K562 (cell line): Measurements from ENCODE around the gene E2F1. TPM values are rescaled to one million over a fixed set of nuclear protein-coding genes. Genes with fewer than 3 reads are reported as not detected.

Experiments used
- CCNT2 ChIP-seq: IDR thresholded peaks from 2 replicates; pipeline ENCODE4 v1.6.1; 2011; ENCODE audit warnings: borderline replicate concordance, low read depth, mild to moderate bottlenecking, moderate library complexity, mixed read lengths, low read length; ENCODE audit not compliant: insufficient read length; ENCODE audit errors: extremely low read depth
- CTCF ChIP-seq, 3 experiments: IDR thresholded peaks in 2 of 3; conservative IDR thresholded peaks in 1 of 3; 2 replicates each; pipeline ENCODE4 v1.5.1; 2011 to 2012; ENCODE audit warnings: low read length in 3 of 3, mild to moderate bottlenecking in 3 of 3, control low read depth in 2 of 3, improper control_type of control experiment in 1 of 3, inconsistent platforms in 1 of 3, low read depth in 1 of 3, mixed read lengths in 1 of 3, moderate library complexity in 1 of 3; ENCODE audit not compliant: insufficient read depth in 2 of 3
- RBFOX2 ChIP-seq: fragments of 200-400 bp; formaldehyde crosslinking; IDR thresholded peaks from 2 replicates; pipeline ENCODE4 v1.6.1; 2017; ENCODE audit warnings: low read depth, mild to moderate bottlenecking, low read length, moderate library complexity
- ZFP36 ChIP-seq: fragments of 150-350 bp; IDR thresholded peaks from 2 replicates; pipeline ENCODE4 v1.6.1; 2018; ENCODE audit warnings: low read length, low read depth; ENCODE audit not compliant: partially characterized antibody
- polyA plus RNA-seq, 8 experiments: library from polyadenylated mRNA; depleted of rRNA in 4 of 8; stranded (reverse) in 5 of 8; unstranded in 3 of 8; fragments of >200 nt; fragmentation: Nextera tagmentation in 2 of 8; fragmentation: Illumina TruSeq in 1 of 8; extraction: Ambion mirVana in 2 of 8; extraction: Trizol in 1 of 8; gene quantifications; 2 replicates each; pipeline versions ENCODE4 v1.2.1 to v1.2.3, GENCODE V29; 2011 to 2014; ENCODE audit warnings: inconsistent platforms in 1 of 8, missing spikeins in 1 of 8
- total RNA-seq, 7 experiments: library from RNA; depleted of rRNA in 6 of 7; stranded (reverse); fragments of >200 nt in 6 of 7; fragmentation: Illumina TruSeq in 2 of 7; extraction: Trizol in 2 of 7; gene quantifications; 2 replicates each; pipeline versions ENCODE4 v1.2.1 to v1.2.3, GENCODE V29; 2011 to 2021; ENCODE audit warnings: low replicate concordance in 1 of 7
- TF ChIP-seq, protein P1 (sequence below): fragments of 450-650 bp; IDR thresholded peaks from 2 replicates; pipeline ENCODE4 v1.6.1; 2016; ENCODE audit warnings: borderline replicate concordance

The E2F1 gene
- total and polyA plus RNA-seq, 9 of the 15 experiments (the other 6 are each of a cell fraction or from before 2014, with no cell fraction given) = 0.14 to 30.6 (median 13.1) TPM

DNA sequence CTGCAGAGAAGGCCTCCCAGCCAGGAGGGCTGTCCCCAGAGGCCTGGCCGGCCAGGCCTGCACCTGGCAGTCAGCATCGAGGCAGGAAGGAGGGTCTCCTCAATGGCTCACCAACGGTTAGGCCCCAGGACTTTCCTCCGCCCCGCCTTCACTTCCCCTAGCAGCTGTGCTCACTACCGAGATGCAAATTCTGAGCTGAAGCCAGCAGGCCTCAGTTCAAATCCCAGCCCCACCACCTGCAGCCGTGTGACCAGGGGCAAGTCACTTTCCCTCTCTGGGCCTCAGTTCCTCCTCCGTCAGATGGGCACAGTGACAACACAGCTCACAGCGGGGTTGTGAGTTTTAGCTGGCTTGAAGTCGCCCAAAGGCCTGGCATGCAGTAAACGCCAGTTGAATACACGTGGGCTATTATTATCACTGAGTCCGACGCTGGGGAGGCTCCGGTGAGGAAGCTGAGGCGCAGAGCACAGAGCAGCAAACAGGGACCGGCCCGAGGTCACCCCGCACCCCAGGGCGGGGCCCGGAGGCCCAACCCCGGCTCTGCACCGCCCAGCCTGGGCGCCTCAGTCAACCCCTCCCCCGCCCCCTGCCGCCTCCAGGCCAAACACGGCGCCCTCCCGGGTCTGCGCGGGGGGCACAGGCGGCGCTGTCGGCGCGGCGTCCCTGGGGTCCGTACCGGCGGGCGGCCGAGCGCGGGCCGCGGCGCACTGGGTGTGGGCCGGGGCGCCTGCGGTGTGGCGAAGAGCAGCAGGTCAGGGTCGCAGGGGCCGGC is 671 bp downstream of the E2F1 start (continued):
- TF ChIP-seq ZFP36 (peak; percentile 43), CCNT2 (peak; percentile 41), CTCF (IDR thresholded peaks at IDR 0.05 in 2 of 3, conservative IDR thresholded peaks at IDR 0.05 in 1 of 3; ENCODE audit: insufficient read depth in 2 of 3, low read depth in 1 of 3, low read length in 3 of 3) (peak in 2 of 3 experiments; percentile 1 to 37; a peak in 1 of 6 replicates), RBFOX2 (peak; percentile 71)
- TF ChIP-seq, protein P1, sequence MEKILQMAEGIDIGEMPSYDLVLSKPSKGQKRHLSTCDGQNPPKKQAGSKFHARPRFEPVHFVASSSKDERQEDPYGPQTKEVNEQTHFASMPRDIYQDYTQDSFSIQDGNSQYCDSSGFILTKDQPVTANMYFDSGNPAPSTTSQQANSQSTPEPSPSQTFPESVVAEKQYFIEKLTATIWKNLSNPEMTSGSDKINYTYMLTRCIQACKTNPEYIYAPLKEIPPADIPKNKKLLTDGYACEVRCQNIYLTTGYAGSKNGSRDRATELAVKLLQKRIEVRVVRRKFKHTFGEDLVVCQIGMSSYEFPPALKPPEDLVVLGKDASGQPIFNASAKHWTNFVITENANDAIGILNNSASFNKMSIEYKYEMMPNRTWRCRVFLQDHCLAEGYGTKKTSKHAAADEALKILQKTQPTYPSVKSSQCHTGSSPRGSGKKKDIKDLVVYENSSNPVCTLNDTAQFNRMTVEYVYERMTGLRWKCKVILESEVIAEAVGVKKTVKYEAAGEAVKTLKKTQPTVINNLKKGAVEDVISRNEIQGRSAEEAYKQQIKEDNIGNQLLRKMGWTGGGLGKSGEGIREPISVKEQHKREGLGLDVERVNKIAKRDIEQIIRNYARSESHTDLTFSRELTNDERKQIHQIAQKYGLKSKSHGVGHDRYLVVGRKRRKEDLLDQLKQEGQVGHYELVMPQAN = 0 out of 2 replicates have a peak, but pooled peaks have one; percentile 51
